ENCODE data around the gene CCNQ.

The CCNQ gene

GRCh38 chrX:153557618-153558355, 41.2 kb downstream of the CCNQ start:
- no peak overlapping the region for H3K27ac ChIP-seq (ENCODE audit: low read depth, low read length)
- no peaks in the 10 kb centered on the region for H3K9me3 ChIP-seq (ENCODE audit: low read length)
- H3K9ac ChIP-seq (ENCODE audit: low read length): no peak overlapping the region
- H3K4me3 ChIP-seq (ENCODE audit: low read depth in 1 of 2, low read length in 2 of 2): no peak overlapping the region
- H3K4me1 ChIP-seq (ENCODE audit: insufficient read depth, low read length): no peaks in the 10 kb centered on the region
- peaks cover 0 to 36% of the 10 kb centered on the region in 2 donors for H3K27me3 ChIP-seq (ENCODE audit: control insufficient read depth in 1 of 2, insufficient read depth in 2 of 2, low read length in 2 of 2)
- no peaks in the 10 kb centered on the region for H3K36me3 ChIP-seq (ENCODE audit: insufficient read depth, low read length)

- H3K4me1 ChIP-seq (ENCODE audit: insufficient read depth, low read length): no peaks in the 10 kb centered on the region
- no peak overlapping the region for H3K27ac ChIP-seq (ENCODE audit: low read depth, low read length)
- no peaks in the 10 kb centered on the region for H3K9me3 ChIP-seq (ENCODE audit: low read length)
- H3K4me3 ChIP-seq (ENCODE audit: low read depth in 1 of 2, low read length in 2 of 2): no peak overlapping the region
- no peak overlapping the region for H3K9ac ChIP-seq (ENCODE audit: low read length)
- peaks cover 0 to 34% of the 10 kb centered on the region in 2 donors for H3K27me3 ChIP-seq (ENCODE audit: control insufficient read depth in 1 of 2, insufficient read depth in 2 of 2, low read length in 2 of 2)
- no peaks in the 10 kb centered on the region for H3K36me3 ChIP-seq (ENCODE audit: insufficient read depth, low read length)
These were observed 42.2 kb downstream of the CCNQ start for GRCh38 chrX:153556767-153557166.

DNA sequence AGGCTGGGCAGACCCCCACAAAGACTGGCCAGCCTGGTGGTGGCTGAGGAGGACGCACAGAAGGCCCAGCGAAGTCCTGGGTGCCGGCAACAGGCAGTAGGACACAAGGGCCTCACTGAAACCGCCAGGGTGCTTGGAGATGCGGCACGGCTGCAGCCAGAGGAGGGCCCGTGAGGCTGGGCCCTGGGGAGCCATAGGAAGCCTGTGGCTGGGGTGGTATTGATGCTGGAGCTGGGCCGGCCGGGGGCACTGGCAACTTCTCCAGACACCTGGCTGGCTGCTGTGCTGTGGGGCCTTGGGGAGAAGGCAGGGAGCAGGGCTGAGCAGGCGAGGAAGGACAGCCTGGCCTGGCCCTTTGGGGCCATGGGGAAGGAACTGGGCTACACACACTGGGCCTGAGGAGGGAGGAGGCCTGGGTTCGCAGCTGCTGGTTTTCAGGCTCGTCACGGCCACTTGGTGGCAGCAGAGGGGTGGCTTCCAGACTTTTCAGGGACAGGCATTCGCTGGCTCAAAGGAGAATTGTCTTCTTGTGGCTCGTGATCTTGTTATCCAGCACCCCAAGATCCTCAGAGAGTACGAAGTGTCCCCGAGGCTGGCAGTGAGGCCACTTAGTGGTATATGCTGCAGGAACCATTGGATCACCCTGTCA, 44.3 kb downstream of the CCNQ start:
- no peaks in the 10 kb centered on the region for H3K9me3 ChIP-seq (ENCODE audit: low read length)
- H3K36me3 ChIP-seq (ENCODE audit: insufficient read depth, low read length): no peaks in the 10 kb centered on the region
- H3K9ac ChIP-seq (ENCODE audit: low read length): no peak overlapping the region
- H3K27ac ChIP-seq (ENCODE audit: low read depth, low read length): no peak overlapping the region
- H3K4me3 ChIP-seq (ENCODE audit: low read depth in 1 of 2, low read length in 2 of 2): no peak overlapping the region
- H3K27me3 ChIP-seq (ENCODE audit: control insufficient read depth in 1 of 2, insufficient read depth in 2 of 2, low read length in 2 of 2): peaks cover 0 to 28% of the 10 kb centered on the region in 2 donors
- no peaks in the 10 kb centered on the region for H3K4me1 ChIP-seq (ENCODE audit: insufficient read depth, low read length)

GRCh38 chrX:153551135-153551534, 47.8 kb downstream of the CCNQ start:
- no peak overlapping the region for H3K4me3 ChIP-seq (ENCODE audit: low read depth in 1 of 2, low read length in 2 of 2)
- no peak overlapping the region for H3K9ac ChIP-seq (ENCODE audit: low read length)
- peaks cover 0 to 32% of the 10 kb centered on the region in 2 donors for H3K27me3 ChIP-seq (ENCODE audit: control insufficient read depth in 1 of 2, insufficient read depth in 2 of 2, low read length in 2 of 2)
- H3K27ac ChIP-seq (ENCODE audit: low read depth, low read length): no peak overlapping the region
- H3K9me3 ChIP-seq (ENCODE audit: low read length): no peaks in the 10 kb centered on the region
- H3K36me3 ChIP-seq (ENCODE audit: insufficient read depth, low read length): no peaks in the 10 kb centered on the region
- H3K4me1 ChIP-seq (ENCODE audit: insufficient read depth, low read length): no peaks in the 10 kb centered on the region

GRCh38 chrX:153549807-153550206, 49.1 kb downstream of the CCNQ start:
- no peak overlapping the region for H3K27ac ChIP-seq (ENCODE audit: low read depth, low read length)
- no peaks in the 10 kb centered on the region for H3K4me1 ChIP-seq (ENCODE audit: insufficient read depth, low read length)
- H3K4me3 ChIP-seq (ENCODE audit: low read depth in 1 of 2, low read length in 2 of 2): no peak overlapping the region
- H3K9me3 ChIP-seq (ENCODE audit: low read length): no peaks in the 10 kb centered on the region
- no peaks in the 10 kb centered on the region for H3K36me3 ChIP-seq (ENCODE audit: insufficient read depth, low read length)
- H3K9ac ChIP-seq (ENCODE audit: low read length): no peak overlapping the region
- peaks cover 0 to 37% of the 10 kb centered on the region in 2 donors for H3K27me3 ChIP-seq (ENCODE audit: control insufficient read depth in 1 of 2, insufficient read depth in 2 of 2, low read length in 2 of 2)

DNA sequence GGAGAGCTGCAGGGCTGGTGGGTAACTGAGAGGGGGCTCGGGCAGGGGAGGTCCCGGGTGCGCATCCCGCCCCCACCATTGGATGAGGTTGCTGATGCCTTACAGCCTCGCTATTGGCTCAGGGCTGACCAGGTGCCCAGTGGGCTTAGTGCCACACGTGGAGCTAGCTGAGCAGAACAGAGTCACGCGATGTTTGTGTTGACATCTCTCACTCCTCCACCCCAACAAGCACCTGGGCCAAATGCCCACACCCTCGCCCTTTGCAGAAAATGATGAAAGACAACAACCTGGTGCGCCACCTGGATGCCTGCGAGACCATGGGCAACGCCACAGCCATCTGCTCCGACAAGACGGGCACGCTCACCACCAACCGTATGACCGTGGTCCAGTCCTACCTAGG, 49.7 kb downstream of the CCNQ start:
- Histone ChIP-seq H3K27ac (ENCODE audit: low read depth, low read length) (no peak overlapping the region), H3K9ac (ENCODE audit: low read length) (no peak overlapping the region), H3K27me3 (ENCODE audit: control insufficient read depth in 1 of 2, insufficient read depth in 2 of 2, low read length in 2 of 2) (peaks cover 0 to 34% of the 10 kb centered on the region in 2 donors), H3K36me3 (ENCODE audit: insufficient read depth, low read length) (no peaks in the 10 kb centered on the region), H3K4me1 (ENCODE audit: insufficient read depth, low read length) (no peaks in the 10 kb centered on the region), H3K4me3 (ENCODE audit: low read depth in 1 of 2, low read length in 2 of 2) (no peak overlapping the region), H3K9me3 (ENCODE audit: low read length) (no peaks in the 10 kb centered on the region)

- Histone ChIP-seq H3K4me3 (ENCODE audit: low read depth in 1 of 2, low read length in 2 of 2) (no peak overlapping the region), H3K27me3 (ENCODE audit: control insufficient read depth in 1 of 2, insufficient read depth in 2 of 2, low read length in 2 of 2) (peaks cover 0 to 25% of the 10 kb centered on the region in 2 donors), H3K9me3 (ENCODE audit: low read length) (no peaks in the 10 kb centered on the region), H3K36me3 (ENCODE audit: insufficient read depth, low read length) (no peaks in the 10 kb centered on the region), H3K4me1 (ENCODE audit: insufficient read depth, low read length) (no peaks in the 10 kb centered on the region), H3K9ac (ENCODE audit: low read length) (no peak overlapping the region), H3K27ac (ENCODE audit: low read depth, low read length) (no peak overlapping the region)
These were observed 51.7 kb downstream of the CCNQ start for GRCh38 chrX:153547195-153547594.

DNA sequence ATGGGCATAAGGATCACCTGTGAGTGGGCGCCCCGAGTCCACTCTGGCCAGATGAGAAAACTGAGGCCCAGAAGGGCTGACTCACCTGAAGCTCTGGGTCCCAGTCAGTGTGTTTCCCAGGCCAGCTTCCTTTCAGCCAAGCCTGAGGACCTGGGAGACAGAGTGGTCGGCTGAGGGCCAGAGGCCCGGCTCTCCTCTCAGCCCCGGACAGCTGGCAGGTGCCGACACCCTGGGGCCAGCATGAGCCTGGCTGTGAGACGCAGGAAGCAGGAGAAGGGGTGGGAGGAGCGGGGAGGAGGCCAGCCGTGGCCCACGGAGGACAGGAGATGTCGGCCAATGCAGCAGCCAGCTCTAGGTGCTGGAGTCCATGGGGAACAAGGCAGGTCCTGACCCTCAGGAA, 52.6 kb downstream of the CCNQ start:
- H3K27ac ChIP-seq (ENCODE audit: low read depth, low read length): no peak overlapping the region
- no peaks in the 10 kb centered on the region for H3K36me3 ChIP-seq (ENCODE audit: insufficient read depth, low read length)
- no peak overlapping the region for H3K9ac ChIP-seq (ENCODE audit: low read length)

GRCh38 chrX:153544727-153545126, 54.2 kb downstream of the CCNQ start:
- Histone ChIP-seq H3K9me3 (ENCODE audit: low read length) (no peaks in the 10 kb centered on the region), H3K27me3 (ENCODE audit: control insufficient read depth in 1 of 2, insufficient read depth in 2 of 2, low read length in 2 of 2) (peaks cover 0 to 30% of the 10 kb centered on the region in 2 donors), H3K36me3 (ENCODE audit: insufficient read depth, low read length) (no peaks in the 10 kb centered on the region), H3K9ac (ENCODE audit: low read length) (no peak overlapping the region), H3K4me1 (ENCODE audit: insufficient read depth, low read length) (no peaks in the 10 kb centered on the region), H3K27ac (ENCODE audit: low read depth, low read length) (no peak overlapping the region), H3K4me3 (ENCODE audit: low read depth in 1 of 2, low read length in 2 of 2) (no peak overlapping the region)

More for the DNA sequence above, 52.6 kb downstream of the CCNQ start:
- H3K27me3 ChIP-seq (ENCODE audit: control insufficient read depth in 1 of 2, insufficient read depth in 2 of 2, low read length in 2 of 2): peaks cover 0 to 25% of the 10 kb centered on the region in 2 donors
- no peaks in the 10 kb centered on the region for H3K9me3 ChIP-seq (ENCODE audit: low read length)
- no peak overlapping the region for H3K4me3 ChIP-seq (ENCODE audit: low read depth in 1 of 2, low read length in 2 of 2)
- no peaks in the 10 kb centered on the region for H3K4me1 ChIP-seq (ENCODE audit: insufficient read depth, low read length)

- Histone ChIP-seq H3K4me1 (ENCODE audit: insufficient read depth, low read length) (no peaks in the 10 kb centered on the region), H3K9ac (ENCODE audit: low read length) (no peak overlapping the region), H3K9me3 (ENCODE audit: low read length) (no peaks in the 10 kb centered on the region), H3K27me3 (ENCODE audit: control insufficient read depth in 1 of 2, insufficient read depth in 2 of 2, low read length in 2 of 2) (peaks cover 0 to 23% of the 10 kb centered on the region in 2 donors), H3K27ac (ENCODE audit: low read depth, low read length) (no peak overlapping the region), H3K36me3 (ENCODE audit: insufficient read depth, low read length) (no peaks in the 10 kb centered on the region), H3K4me3 (ENCODE audit: low read depth in 1 of 2, low read length in 2 of 2) (no peak overlapping the region)
These were observed 59.0 kb downstream of the CCNQ start for GRCh38 chrX:153539979-153540358.

DNA sequence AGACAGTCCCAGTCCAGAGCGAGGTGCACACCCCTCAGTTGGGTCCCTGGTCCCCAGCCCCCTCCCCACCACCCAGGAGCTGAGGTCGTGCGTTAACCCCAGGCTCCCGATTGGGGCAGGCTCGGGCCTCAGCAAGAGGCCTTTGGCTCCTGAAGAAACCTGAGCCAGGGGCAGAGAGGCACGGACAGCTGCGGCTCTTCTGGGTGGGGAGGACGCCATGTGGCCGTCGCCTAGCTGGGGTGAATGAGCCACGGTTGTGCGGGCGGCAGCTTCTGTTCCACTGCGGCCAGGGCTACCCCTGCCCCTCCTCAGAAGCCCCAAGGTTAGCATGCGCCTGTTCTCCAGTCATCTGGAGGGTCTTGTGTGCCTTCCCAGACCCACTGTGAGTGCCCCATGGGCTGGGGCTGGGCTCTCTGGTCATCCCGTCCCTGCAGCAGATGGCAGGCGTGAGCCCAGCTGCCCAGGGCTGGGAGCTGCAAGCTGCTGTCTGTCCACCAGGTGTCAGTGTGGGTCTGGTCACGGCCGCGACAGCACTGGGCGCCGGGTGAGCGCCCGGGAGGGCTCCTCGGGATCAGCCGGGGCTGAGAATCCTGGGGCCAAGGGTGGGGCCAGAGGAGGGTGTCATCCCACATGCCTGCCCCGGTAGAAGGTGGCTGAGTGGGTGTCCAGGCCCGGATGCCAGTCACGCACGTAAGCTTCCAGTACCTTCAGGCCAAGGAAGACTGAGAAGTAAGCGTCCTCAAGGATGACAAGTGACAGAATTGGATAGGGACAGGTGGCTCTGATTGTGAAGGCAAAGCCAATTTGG, 59.6 kb downstream of the CCNQ start:
- no peak overlapping the region for H3K27ac ChIP-seq (ENCODE audit: low read depth, low read length)

More for the DNA sequence above, 59.6 kb downstream of the CCNQ start:
- Histone ChIP-seq H3K4me1 (ENCODE audit: insufficient read depth, low read length) (no peaks in the 10 kb centered on the region), H3K9ac (ENCODE audit: low read length) (no peak overlapping the region), H3K27me3 (ENCODE audit: control insufficient read depth in 1 of 2, insufficient read depth in 2 of 2, low read length in 2 of 2) (peaks cover 0 to 19% of the 10 kb centered on the region in 2 donors), H3K4me3 (ENCODE audit: low read depth in 1 of 2, low read length in 2 of 2) (no peak overlapping the region), H3K9me3 (ENCODE audit: low read length) (no peaks in the 10 kb centered on the region), H3K36me3 (ENCODE audit: insufficient read depth, low read length) (no peaks in the 10 kb centered on the region)
